Measurements from ENCODE around the gene GTPBP3. TPM values are rescaled to one million over a fixed set of nuclear protein-coding genes. Genes with fewer than 3 reads are reported as not detected.

Gene GTPBP3
- total and polyA plus RNA-seq, 10 donors = 13.0 to 44.1 (median 24.6) TPM

- peaks cover 6 to 69% (median 49%) of the 10 kb centered on the region in 6 donors for H3K4me1 ChIP-seq
- H3K9me3 ChIP-seq = no peaks in the 10 kb centered on the region
- intact Hi-C loops (cut with DNase I; ENCODE audit: low total_unique reads) = no loop called here
- H3K27ac ChIP-seq = peak overlapping the region in 5 of 8 donors; percentile 48 to 68 (median 65)
- 70 to 80% (median 70%) methylated on average over 8 of the region's 8 CpGs for WGBS, 5 donors
- H3K4me3 ChIP-seq = no peak overlapping the region
- DNase-seq = no peak
- H3K36me3 ChIP-seq = peaks cover 0 to 33% (median 0%) of the 10 kb centered on the region in 6 donors
- TF ChIP-seq CTCF (IDR thresholded peaks at IDR 0.05 in 8 of 11, conservative IDR thresholded peaks at IDR 0.05 in 3 of 11) (no peak), POLR2AphosphoS5 (IDR thresholded peaks at IDR 0.05) (no peak), POLR2A (IDR thresholded peaks at IDR 0.05) (no peak)
- peaks cover 0 to 40% (median 3%) of the 10 kb centered on the region in 7 donors for H3K27me3 ChIP-seq (replicated peaks in 1 of 7)
Measured at GRCh38 chr19:17353386-17353785, 16.0 kb downstream of the GTPBP3 start.

GRCh38 chr19:17357078-17357666 lies 19.8 kb downstream of the GTPBP3 start:
- Histone ChIP-seq H3K27me3 (replicated peaks in 1 of 7) (peaks cover 0 to 9% (median 0%) of the 10 kb centered on the region in 7 donors), H3K27ac (peak overlapping the region in 5 of 8 donors; percentile 33 to 71 (median 55)), H3K9me3 (no peaks in the 10 kb centered on the region), H3K4me3 (no peak overlapping the region), H3K36me3 (peaks cover 0 to 49% (median 0%) of the 10 kb centered on the region in 6 donors), H3K4me1 (peaks cover 3 to 57% (median 31%) of the 10 kb centered on the region in 6 donors)
- 75 to 84% (median 76%) methylated on average over 7 of the region's 7 CpGs for WGBS, 5 donors
- no peak for DNase-seq
- TF ChIP-seq CTCF (IDR thresholded peaks at IDR 0.05 in 8 of 11, conservative IDR thresholded peaks at IDR 0.05 in 3 of 11) (no peak), POLR2AphosphoS5 (IDR thresholded peaks at IDR 0.05) (no peak)
- intact Hi-C loops (cut with DNase I; ENCODE audit: low total_unique reads) = no loop called here

GRCh38 chr19:17357724-17358123 lies 20.4 kb downstream of the GTPBP3 start:
- WGBS, 5 donors = 56 to 84% (median 72%) methylated on average over 11 of the region's 11 CpGs
- Histone ChIP-seq H3K4me3 (no peak overlapping the region), H3K27me3 (replicated peaks in 1 of 7) (peaks cover 0 to 7% (median 0%) of the 10 kb centered on the region in 7 donors), H3K27ac (peak overlapping the region in 5 of 8 donors; percentile 33 to 71 (median 55)), H3K36me3 (peaks cover 0 to 44% (median 0%) of the 10 kb centered on the region in 6 donors), H3K4me1 (peaks cover 3 to 52% (median 27%) of the 10 kb centered on the region in 6 donors), H3K9me3 (no peaks in the 10 kb centered on the region)
- TF ChIP-seq POLR2AphosphoS5 (IDR thresholded peaks at IDR 0.05) (peak; percentile 56 to 82 (median 78)), CTCF (IDR thresholded peaks at IDR 0.05 in 8 of 11, conservative IDR thresholded peaks at IDR 0.05 in 3 of 11) (no peak)
- intact Hi-C loops (cut with DNase I; ENCODE audit: low total_unique reads) = no loop called here
- peak; percentile 76 for DNase-seq

- peak; percentile 61 to 79 (median 61) for TF ChIP-seq POLR2AphosphoS5 (IDR thresholded peaks at IDR 0.05)
- no peak for TF ChIP-seq CTCF (IDR thresholded peaks at IDR 0.05 in 8 of 11, conservative IDR thresholded peaks at IDR 0.05 in 3 of 11)
- no peak for TF ChIP-seq POLR2A (IDR thresholded peaks at IDR 0.05)
- WGBS, 5 donors = 64 to 78% (median 70%) methylated on average over 7 of the region's 7 CpGs
- Histone ChIP-seq H3K27me3 (replicated peaks in 1 of 7) (no peaks in the 10 kb centered on the region), H3K9me3 (no peaks in the 10 kb centered on the region), H3K4me1 (peaks cover 3 to 45% (median 21%) of the 10 kb centered on the region in 6 donors), H3K27ac (peak overlapping the region in 6 of 8 donors; percentile 33 to 71 (median 54)), H3K4me3 (no peak overlapping the region), H3K36me3 (peaks cover 0 to 44% (median 0%) of the 10 kb centered on the region in 6 donors)
- intact Hi-C loops (cut with DNase I; ENCODE audit: low total_unique reads) = no loop called here
- peak; percentile 78 for DNase-seq
Measured at GRCh38 chr19:17358395-17358794, 21.0 kb downstream of the GTPBP3 start.

All from spleen (tissue), 11 donors.